KBM-7 (cell line): ENCODE measurements around the gene TMEM126A.
A peak's percentile ranks its signal among the peaks of the same experiment; 100 is the strongest.
"Not testable (repeated sequence)": the region's sequence is repeated elsewhere in the genome, so short reads cannot be mapped to it uniquely, and the experiment has no call there.

Experiments
- DNase-seq: peaks from one replicate; pipeline ENCODE4 v3.0.0-alpha.2; 2015
- in situ Hi-C: fragments of 300-500 bp; cut with MboI; formaldehyde crosslinking; loops from 2 replicates; pipeline ENCODE4 v1.14.3; 2020; ENCODE audit warnings: low sequenced_read_pairs, low pct_unique_long_range_greater_than_20kb, mixed read lengths

Gene TMEM126A

GRCh38 chr11:85647604-85648299 is at the start of gene TMEM126A:
Gene TMEM126A (plus strand): TSS chr11:85647967. CDS start chr11:85650256, 2,289 bp downstream.
- DNase-seq = peak; percentile 90
- in situ Hi-C loops = no loop called here

GRCh38 chr11:85599083-85599482 is 48.7 kb upstream of the TMEM126A start:
- in situ Hi-C loops = loop anchor here (25.0 kb wide), 3 partner anchors 662 to 1037 kb away; no protein-coding TSS in a partner anchor
- no peak for DNase-seq

- in situ Hi-C loops = no loop called here
- DNase-seq = no peak
These were observed 45.1 kb upstream of the TMEM126A start for GRCh38 chr11:85602526-85603213.

- in situ Hi-C loops = no loop called here
- no peak for DNase-seq
These were observed 44.5 kb upstream of the TMEM126A start for GRCh38 chr11:85603220-85603619.

GRCh38 chr11:85606237-85606636 is 41.5 kb upstream of the TMEM126A start:
- in situ Hi-C loops, DNase-seq: not testable (repeated sequence)

- DNase-seq, in situ Hi-C loops: not testable (repeated sequence)
These were observed 39.1 kb upstream of the TMEM126A start for GRCh38 chr11:85608621-85609020.

GRCh38 chr11:85609286-85609685 is 38.5 kb upstream of the TMEM126A start:
- in situ Hi-C loops, DNase-seq: not testable (repeated sequence)

- DNase-seq = peak; percentile 27
- in situ Hi-C loops = not testable (repeated sequence)
These were observed 36.1 kb upstream of the TMEM126A start for GRCh38 chr11:85611643-85612042.

- no peak for DNase-seq
- in situ Hi-C loops = no loop called here
These were observed 28.3 kb upstream of the TMEM126A start for GRCh38 chr11:85619499-85619898.

GRCh38 chr11:85620256-85620655 is 27.5 kb upstream of the TMEM126A start:
- DNase-seq = no peak
- in situ Hi-C loops = no loop called here

- in situ Hi-C loops = no loop called here
- DNase-seq = no peak
These were observed 21.3 kb upstream of the TMEM126A start for GRCh38 chr11:85626496-85626895.

GRCh38 chr11:85627332-85627997 is 20.3 kb upstream of the TMEM126A start, which contains the start of gene DLG2:
Gene DLG2 (minus strand): TSS chr11:85627344.
- in situ Hi-C loops = no loop called here
- peak; percentile 14 for DNase-seq

- peak; percentile 99 for DNase-seq
- in situ Hi-C loops = no loop called here
These were observed 19.6 kb upstream of the TMEM126A start, which contains the start of gene TMEM126B for GRCh38 chr11:85627998-85628770. Gene TMEM126B (plus strand): TSS chr11:85628593. CDS start chr11:85628608, 15 bp downstream.

GRCh38 chr11:85628771-85629341 is 18.9 kb upstream of the TMEM126A start:
- in situ Hi-C loops = no loop called here
- no peak for DNase-seq

GRCh38 chr11:85634747-85635146 is 13.0 kb upstream of the TMEM126A start:
- in situ Hi-C loops = no loop called here
- no peak for DNase-seq

- in situ Hi-C loops = no loop called here
- DNase-seq = no peak
These were observed 4.6 kb upstream of the TMEM126A start for GRCh38 chr11:85643191-85643614.

- DNase-seq = no peak
These were observed 689 bp upstream of the TMEM126A start for GRCh38 chr11:85647078-85647477.

GRCh38 chr11:85651118-85651517 is 3.4 kb downstream of the TMEM126A start:
- in situ Hi-C loops = no loop called here
- no peak for DNase-seq

More at GRCh38 chr11:85647078-85647477, 689 bp upstream of the TMEM126A start:
- in situ Hi-C loops = no loop called here
